ENCODE results near the gene PITPNM2.

Gene PITPNM2

GRCh38 chr12:123126294-123127181 lies 24.4 kb downstream of the PITPNM2 start:
- no peaks in the 10 kb centered on the region for H3K36me3 ChIP-seq (ENCODE audit: insufficient read depth, low read length)
- H3K79me2 ChIP-seq (ENCODE audit: insufficient read depth, low read length), result no peaks in the 10 kb centered on the region
- no peak overlapping the region for H3K4me2 ChIP-seq (ENCODE audit: low read depth, low read length, poor library complexity, severe bottlenecking)
- no peak; the same call in 1 of the 2 replicates for TF ChIP-seq CTCF (conservative IDR thresholded peaks at IDR 0.05; ENCODE audit: low read length)
- no peak for TF ChIP-seq EZH2phosphoT487 (IDR thresholded peaks at IDR 0.05; ENCODE audit: borderline replicate concordance)
- H2AFZ ChIP-seq (ENCODE audit: low read length), result no peak overlapping the region
- no peaks in the 10 kb centered on the region for H3K27me3 ChIP-seq (ENCODE audit: insufficient read depth, low read length, poor library complexity, severe bottlenecking)
- H3K9me2 ChIP-seq (replicated peaks; ENCODE audit: low read depth, low read length), result no peaks in the 10 kb centered on the region
- H3K9ac ChIP-seq (ENCODE audit: low read depth, low read length, poor library complexity, severe bottlenecking), result no peak overlapping the region
- no peak overlapping the region for H3K4me3 ChIP-seq (ENCODE audit: low read length, poor library complexity, severe bottlenecking)
- H3F3A ChIP-seq (ENCODE audit: low read depth), result no peaks in the 10 kb centered on the region
- H4K20me1 ChIP-seq (ENCODE audit: insufficient read depth, low read length, poor library complexity, severe bottlenecking), result no peaks in the 10 kb centered on the region
- peaks cover 1% of the 10 kb centered on the region for H3K4me1 ChIP-seq (ENCODE audit: insufficient read depth, low read length, poor library complexity, severe bottlenecking)
- H3K9me3 ChIP-seq (ENCODE audit: insufficient read depth, low read depth, low read length), result no peaks in the 10 kb centered on the region

GRCh38 chr12:123122626-123123025 lies 28.3 kb downstream of the PITPNM2 start:
- H3K4me1 ChIP-seq (ENCODE audit: insufficient read depth, low read length, poor library complexity, severe bottlenecking), result no peaks in the 10 kb centered on the region
- no peaks in the 10 kb centered on the region for H4K20me1 ChIP-seq (ENCODE audit: insufficient read depth, low read length, poor library complexity, severe bottlenecking)

GRCh38 chr12:123121670-123122069 lies 29.2 kb downstream of the PITPNM2 start:
- Histone ChIP-seq H3K4me2 (ENCODE audit: low read depth, low read length, poor library complexity, severe bottlenecking) (no peak overlapping the region), H3K9ac (ENCODE audit: low read depth, low read length, poor library complexity, severe bottlenecking) (no peak overlapping the region), H3K9me2 (replicated peaks; ENCODE audit: low read depth, low read length) (no peaks in the 10 kb centered on the region), H3K79me2 (ENCODE audit: insufficient read depth, low read length) (no peaks in the 10 kb centered on the region), H3K9me3 (ENCODE audit: insufficient read depth, low read depth, low read length) (no peaks in the 10 kb centered on the region), H3F3A (ENCODE audit: low read depth) (no peaks in the 10 kb centered on the region), H4K20me1 (ENCODE audit: insufficient read depth, low read length, poor library complexity, severe bottlenecking) (no peaks in the 10 kb centered on the region), H2AFZ (ENCODE audit: low read length) (no peak overlapping the region), H3K4me3 (ENCODE audit: low read length, poor library complexity, severe bottlenecking) (no peak overlapping the region), H3K27me3 (ENCODE audit: insufficient read depth, low read length, poor library complexity, severe bottlenecking) (no peaks in the 10 kb centered on the region), H3K4me1 (ENCODE audit: insufficient read depth, low read length, poor library complexity, severe bottlenecking) (no peaks in the 10 kb centered on the region), H3K36me3 (ENCODE audit: insufficient read depth, low read length) (no peaks in the 10 kb centered on the region)
- no peak for TF ChIP-seq CTCF (conservative IDR thresholded peaks at IDR 0.05; ENCODE audit: low read length)
- TF ChIP-seq EZH2phosphoT487 (IDR thresholded peaks at IDR 0.05; ENCODE audit: borderline replicate concordance), result no peak

More at GRCh38 chr12:123122626-123123025, 28.3 kb downstream of the PITPNM2 start:
- no peaks in the 10 kb centered on the region for H3K9me2 ChIP-seq (replicated peaks; ENCODE audit: low read depth, low read length)
- no peaks in the 10 kb centered on the region for H3K79me2 ChIP-seq (ENCODE audit: insufficient read depth, low read length)
- no peaks in the 10 kb centered on the region for H3K27me3 ChIP-seq (ENCODE audit: insufficient read depth, low read length, poor library complexity, severe bottlenecking)
- no peak overlapping the region for H3K4me3 ChIP-seq (ENCODE audit: low read length, poor library complexity, severe bottlenecking)
- TF ChIP-seq EZH2phosphoT487 (IDR thresholded peaks at IDR 0.05; ENCODE audit: borderline replicate concordance) (no peak), CTCF (conservative IDR thresholded peaks at IDR 0.05; ENCODE audit: low read length) (no peak)
- no peaks in the 10 kb centered on the region for H3K9me3 ChIP-seq (ENCODE audit: insufficient read depth, low read depth, low read length)
- H3K36me3 ChIP-seq (ENCODE audit: insufficient read depth, low read length), result no peaks in the 10 kb centered on the region
- no peaks in the 10 kb centered on the region for H3F3A ChIP-seq (ENCODE audit: low read depth)
- H2AFZ ChIP-seq (ENCODE audit: low read length), result no peak overlapping the region
- H3K4me2 ChIP-seq (ENCODE audit: low read depth, low read length, poor library complexity, severe bottlenecking), result no peak overlapping the region
- H3K9ac ChIP-seq (ENCODE audit: low read depth, low read length, poor library complexity, severe bottlenecking), result no peak overlapping the region
